Left lobe of liver (tissue), 2 donors: ENCODE results near the gene USB1. TPM values are rescaled to one million over a fixed set of nuclear protein-coding genes. Genes with fewer than 3 reads are reported as not detected.

Experiments used
- ATAC-seq: fragments of 200-7000 bp; cut with Tn5 transposase; one replicate; pipeline ENCODE4 v1.9.1; 2020; ENCODE audit warnings: mild to moderate bottlenecking, moderate library complexity
- DNase-seq: peaks from one replicate; pipeline ENCODE4 v3.0.0-alpha.2; 2020; ENCODE audit warnings: low spot score
- total RNA-seq: library from RNA; stranded (reverse); gene quantifications from one replicate; pipeline ENCODE4 v1.2.1, GENCODE V29; 2021
- donor health status: DM: no; HTN: no; CAD: no; lungs with moderate emphysema.
- donor health status: DM: no; HTN: yes; CAD: no.

USB1 gene, protein sequence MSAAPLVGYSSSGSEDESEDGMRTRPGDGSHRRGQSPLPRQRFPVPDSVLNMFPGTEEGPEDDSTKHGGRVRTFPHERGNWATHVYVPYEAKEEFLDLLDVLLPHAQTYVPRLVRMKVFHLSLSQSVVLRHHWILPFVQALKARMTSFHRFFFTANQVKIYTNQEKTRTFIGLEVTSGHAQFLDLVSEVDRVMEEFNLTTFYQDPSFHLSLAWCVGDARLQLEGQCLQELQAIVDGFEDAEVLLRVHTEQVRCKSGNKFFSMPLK
- total RNA-seq = 28.4 TPM

DNA sequence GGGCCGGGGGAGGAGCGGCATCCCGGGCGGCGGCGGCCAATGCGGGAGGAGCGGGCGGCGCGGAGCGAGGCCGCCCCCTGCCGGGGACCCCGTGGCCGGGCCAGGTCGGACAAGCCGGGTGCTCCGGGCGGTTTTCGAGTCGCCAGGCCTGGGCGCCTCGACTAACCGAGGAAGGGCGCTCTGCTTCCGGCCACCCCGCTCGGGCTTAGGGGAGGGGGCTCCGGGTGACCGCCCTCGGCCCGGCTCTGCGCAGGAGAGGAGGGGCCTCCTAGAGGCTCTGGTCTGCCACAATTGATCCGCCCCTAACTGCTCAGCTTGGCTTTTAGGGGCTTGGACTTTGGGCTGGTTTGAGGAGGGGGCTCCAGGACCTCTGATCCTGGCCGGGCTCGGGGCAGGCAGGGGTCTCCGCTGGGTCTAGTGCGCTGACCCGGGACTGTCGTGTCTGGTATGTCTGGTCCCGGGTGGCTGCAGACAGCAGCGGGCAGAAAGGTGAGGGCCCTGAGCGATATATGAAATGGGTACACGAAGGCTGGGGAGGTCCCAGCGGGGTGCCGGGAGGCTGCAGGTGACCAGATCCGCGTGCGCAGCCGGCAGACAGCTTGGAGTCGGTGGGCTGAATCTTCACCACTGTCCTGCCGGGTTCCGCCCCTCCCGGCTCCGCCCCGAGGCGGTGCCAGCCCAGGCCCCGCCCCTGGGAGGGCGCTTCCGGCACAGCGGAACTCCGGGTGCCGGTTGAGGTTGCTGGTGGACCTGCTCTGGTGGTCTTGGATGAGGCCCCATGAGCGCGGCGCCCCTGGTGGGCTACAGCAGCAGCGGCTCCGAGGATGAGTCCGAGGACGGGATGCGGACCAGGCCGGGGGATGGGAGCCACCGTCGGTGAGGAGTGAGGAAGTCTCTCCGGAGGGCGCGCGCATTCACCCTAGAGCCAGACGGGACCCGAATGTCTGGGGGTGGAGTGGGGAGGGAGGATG, at the start of gene USB1:
TSS of gene USB1 (plus strand) at position 702 of the 971 bp plus-strand sequence. CDS start at position 779, 77 bp downstream.
- DNase-seq = peak; percentile 93
- ATAC-seq = peak; percentile 91

DNA sequence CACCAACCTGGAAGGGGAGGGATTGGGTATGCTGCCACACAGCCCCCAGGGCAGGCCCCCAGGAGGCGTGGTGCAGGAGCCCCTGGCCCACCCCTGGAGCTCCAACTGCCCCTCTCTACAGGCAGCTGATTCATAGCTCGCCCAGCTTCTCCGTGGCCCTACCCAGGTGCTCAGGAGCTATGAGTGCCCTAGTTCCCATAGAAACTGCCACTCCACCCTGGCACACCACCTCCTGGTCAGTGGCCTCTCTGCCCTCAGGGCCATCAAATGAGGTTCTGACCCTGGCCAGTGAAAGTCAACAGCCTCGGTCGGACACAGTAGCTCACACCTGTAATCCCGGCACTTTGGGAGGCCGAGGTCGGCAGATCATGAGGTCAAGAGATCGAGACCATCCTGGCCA, 48.3 kb upstream of the USB1 start:
- peak; percentile 94 for ATAC-seq
- DNase-seq = peak; percentile 68

DNA sequence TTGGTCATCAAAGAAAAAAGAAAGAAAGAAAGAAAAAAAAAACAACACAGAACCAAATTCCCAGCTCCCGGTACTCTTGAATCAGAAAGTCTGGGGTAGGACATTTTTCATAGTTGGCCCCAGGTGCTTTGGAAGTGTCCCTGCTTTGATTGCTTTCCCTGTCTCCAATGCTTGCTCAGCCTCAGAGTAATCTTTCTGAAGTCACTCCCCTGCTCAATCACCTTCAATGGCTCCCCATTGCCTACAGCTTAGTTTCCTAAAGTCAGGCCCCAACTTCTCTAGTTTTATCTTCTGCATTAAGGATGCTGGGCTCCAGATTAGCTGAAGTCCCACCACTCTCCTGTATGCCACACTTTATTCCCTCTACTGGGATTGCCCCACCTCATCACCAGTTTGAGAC, 47.4 kb upstream of the USB1 start:
- ATAC-seq (no peak), DNase-seq (no peak)

DNA sequence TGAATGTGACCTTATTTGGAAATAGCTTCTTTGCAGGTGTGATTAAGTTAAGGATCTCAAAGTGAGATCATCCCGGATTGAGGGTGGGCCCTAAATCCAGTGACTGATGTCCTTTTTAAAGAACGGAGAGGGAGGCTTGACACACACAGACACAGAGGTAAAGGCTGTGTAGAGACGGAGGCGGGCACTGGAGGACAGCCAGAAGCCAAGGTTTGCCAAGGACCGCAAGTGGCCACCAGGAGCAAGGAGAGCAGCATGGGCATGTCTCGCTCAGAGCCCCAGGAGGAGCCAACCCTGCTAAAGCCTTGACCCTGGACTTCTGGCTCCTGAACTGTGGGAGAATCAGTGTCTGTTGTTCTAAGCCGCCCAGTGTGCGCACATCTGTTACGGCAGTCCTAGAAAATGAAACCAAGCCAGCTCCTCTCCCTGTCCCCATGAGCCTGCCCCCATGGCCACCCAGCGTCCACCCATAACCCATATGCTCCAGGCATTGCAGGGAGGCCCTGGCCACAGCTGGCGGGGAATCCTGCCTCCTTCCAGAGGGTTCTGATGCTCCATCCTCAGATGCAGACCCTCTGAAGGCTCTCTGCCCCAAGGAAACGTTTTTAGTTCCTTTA, 45.5 kb upstream of the USB1 start:
- ATAC-seq = peak; percentile 55
- no peak for DNase-seq

DNA sequence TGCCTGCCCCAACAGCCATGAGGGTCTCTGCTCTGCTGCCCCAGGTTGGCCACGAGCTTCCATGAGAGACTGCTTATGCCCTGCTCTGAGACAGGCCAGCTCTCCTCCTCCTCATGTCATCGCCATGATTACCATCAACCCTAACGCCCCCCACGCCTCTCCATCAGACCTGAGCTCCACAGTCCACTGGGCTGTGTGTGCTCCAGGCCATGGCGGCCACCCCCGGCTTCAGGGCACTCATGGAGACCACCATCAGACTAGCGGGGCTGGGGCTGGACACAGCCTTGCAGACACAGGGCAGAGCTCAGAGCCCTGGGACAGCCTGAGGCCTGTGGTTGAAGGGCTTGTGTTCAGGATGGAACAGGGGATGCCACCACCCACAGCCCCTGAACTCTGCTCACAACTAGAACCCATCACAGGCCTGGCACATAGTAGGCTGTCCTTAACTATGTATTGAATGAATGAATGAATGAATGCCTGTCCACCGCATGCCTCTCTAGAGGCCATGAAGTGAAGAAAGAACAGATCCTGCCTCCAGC, 44.9 kb upstream of the USB1 start:
- no peak for DNase-seq
- no peak for ATAC-seq

DNA sequence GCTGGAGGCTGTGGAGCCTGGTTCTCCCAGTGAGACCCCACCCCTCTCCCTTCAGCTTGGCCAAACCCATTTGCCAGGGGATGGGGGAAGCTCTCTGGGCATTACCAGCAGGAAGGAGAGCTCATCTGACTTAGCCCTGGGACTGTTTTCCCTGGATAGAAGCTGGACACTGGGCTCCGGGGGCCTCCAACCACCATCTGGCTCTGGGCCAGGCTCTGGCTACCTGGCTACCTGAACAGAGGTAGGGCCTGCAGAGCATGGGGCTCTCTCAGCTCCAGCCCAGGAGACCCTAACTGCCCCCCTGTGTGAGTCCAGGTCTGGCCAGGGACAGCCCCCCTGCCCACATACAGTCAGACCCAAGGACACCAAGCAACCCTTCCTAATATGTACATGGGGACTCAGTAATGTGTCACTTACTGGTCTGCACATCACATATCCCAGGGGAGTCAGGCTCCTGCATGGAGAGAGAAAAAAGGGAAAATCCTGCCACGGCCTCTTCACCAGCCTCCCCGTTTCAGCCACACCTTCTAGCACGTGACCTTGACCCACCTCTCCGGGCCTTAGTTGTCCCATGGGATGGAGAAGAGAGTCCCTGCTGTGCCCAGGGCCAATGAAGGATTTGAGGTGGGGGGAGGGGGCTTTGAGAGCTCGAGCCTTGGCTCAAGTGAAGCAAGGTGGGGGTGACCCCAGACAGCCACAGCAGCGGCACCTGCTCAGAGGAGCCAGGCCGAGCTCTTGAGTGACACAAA, 44.1 kb upstream of the USB1 start:
- no peak for ATAC-seq

DNA sequence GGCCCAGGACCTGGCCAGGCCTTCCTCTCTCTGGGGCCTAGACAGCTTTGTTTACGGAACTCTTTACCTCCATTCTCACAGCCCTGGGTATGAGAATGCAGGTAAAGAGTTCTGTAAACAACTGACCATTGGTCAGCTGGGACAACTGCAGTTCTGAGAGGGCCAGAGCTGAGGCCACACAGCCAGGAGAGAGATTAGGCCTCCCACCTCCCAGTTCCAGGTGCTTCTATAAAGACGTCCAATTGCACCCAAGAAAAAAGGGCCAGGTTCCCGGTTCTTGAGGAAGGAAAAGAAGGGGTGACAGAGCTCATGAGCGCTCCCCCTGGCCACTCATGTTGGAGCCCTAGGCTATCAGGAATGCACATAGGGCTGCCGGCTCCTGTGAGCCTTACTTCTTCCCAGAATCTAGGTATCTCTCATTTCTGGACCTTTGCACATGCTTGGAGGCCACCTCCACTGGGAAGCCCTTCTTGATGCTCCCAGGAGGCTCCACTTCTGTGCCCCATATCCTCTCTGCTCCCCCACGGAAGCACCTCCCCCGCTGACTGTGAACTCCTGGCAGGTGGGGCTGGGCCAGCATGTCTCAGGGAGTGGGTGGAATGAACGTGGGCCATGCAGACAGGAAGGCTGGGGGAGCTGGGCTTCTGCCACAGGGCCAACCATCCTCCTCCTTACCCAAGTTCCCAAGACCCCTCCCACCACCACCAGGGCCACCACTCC, 43.4 kb upstream of the USB1 start:
- ATAC-seq = no peak
- DNase-seq = no peak

More for the DNA sequence above, 44.1 kb upstream of the USB1 start:
- DNase-seq = no peak

DNA sequence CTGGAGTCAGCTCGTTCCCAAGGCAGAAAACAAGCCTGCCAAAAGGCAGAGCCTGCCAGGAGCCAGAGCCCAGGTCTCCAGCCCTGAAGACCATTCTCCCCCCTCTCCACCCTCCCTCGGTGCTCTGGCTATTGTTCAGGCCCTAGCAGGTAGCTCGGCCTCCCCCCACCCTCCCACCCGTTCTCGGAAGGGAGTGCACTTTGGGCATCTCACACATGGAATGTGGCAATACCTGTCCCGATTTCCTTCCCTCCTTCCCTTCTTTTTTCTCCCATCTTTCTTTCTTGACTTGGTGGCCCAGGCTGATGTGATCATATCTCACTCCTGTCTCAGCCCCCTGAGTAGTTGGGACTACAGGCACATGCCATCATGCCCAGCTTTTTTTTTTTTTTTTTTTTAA, 42.7 kb upstream of the USB1 start:
- DNase-seq (no peak), ATAC-seq (no peak)

DNA sequence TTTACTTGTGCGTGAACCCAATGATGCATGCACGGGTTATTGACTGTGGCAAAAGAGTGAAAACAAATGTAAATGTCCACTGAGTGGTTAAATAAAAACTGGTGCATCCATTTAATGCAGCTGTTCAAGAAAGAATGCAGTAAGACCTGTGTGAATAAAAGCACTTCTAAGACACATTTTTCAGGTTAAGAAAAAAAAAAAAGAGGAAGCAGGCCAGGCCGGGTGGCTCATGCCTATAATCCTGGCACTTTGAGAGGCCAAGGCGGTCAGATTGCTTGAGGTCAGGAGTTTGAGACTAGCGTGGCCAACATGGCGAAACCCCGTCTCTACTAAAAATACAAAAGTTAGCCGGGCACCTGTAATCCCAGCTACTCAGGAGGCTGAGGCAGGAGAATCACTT, 42.1 kb upstream of the USB1 start:
- no peak for ATAC-seq

DNA sequence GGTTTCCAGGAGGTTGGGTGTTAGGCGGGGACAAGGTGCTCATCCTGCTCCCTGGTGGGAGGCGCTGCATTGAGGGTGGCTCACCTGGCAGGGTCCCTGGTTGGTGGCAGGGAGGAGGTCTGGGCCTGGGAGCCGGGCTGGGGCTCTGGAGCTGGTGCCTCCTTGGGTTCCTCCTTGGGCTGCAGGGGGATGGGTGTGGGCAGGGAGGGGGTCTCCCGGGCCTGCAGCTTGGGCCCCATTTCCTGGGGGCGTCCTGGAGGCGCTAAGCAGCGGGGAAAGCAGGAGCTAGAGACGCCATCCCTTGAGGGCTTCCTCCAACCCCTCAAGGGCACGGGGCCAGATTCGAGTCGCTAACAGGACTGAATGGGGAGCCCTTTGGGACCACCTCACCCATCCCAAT, 41.4 kb upstream of the USB1 start:
- DNase-seq (no peak), ATAC-seq (no peak)

More for the DNA sequence above, 42.1 kb upstream of the USB1 start:
- no peak for DNase-seq

DNA sequence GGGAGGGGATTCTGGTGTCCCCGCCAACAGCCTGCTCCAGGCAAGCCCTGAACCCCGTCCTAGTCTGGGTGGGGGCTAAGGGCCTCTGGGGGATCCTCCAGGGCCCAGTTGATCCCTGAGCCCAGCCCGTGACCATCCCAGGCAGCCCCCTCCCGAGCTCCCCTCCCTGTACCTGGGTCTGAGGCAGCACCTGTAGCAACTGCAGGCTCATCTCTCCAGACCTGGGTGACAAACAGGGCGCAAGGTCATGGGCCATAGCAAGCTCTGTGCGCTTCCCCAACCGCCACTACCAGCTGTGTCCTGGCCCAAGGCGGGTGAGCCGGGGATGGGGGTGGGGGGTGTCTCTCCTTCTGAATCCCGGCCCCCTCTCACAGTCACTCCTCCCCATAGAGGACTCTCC, 40.9 kb upstream of the USB1 start:
- no peak for DNase-seq
- ATAC-seq = no peak

DNA sequence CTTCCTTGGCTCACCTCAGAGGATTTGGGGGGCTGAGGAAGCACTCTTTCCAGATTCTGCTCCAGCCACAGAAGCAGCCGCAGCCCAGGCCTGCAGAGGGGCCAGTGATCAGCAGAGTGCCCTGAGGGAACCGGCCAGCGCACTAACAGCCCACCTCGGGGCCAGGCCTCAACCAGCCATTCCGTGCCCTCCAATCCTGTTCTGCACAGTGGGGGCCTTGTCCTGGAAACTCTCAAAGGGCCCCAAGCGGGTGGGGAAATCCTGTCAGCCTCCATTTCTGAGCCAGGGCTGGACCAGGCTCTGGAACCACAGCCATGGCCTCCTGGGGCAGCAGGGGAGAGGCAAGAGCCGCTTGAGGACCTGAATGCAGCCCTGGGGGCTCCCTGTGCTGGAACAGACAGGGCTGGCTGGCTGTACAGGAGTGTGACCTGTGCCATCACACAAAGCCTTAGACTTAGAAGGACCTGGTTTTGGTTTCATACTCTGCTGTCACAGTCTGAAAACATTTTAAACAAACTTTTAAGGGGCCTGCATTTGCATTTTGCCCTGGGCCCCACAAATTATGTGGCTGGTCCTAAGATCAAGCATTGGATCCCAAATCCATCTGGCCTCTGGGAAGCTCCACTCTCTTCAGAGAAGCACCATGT, 40.3 kb upstream of the USB1 start:
- ATAC-seq (no peak), DNase-seq (no peak)

DNA sequence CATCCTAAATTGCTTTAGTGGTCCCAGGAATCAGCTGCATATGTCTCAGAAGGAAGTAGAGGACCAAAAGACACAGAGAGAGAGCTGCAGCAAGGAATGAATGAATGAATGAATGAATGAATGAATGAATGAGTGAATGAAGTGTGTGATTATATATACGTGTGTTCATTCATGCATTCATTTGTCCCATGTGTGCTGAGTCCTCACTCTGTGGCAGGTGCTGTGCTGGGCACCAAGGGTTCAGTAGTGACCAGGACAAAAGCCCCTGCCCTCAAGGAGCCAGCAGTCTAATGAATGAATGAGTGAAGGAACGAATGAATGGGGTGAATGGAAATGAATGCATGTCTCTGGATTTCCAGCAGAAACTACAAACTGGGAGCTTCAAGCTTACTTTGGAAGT, 39.7 kb upstream of the USB1 start:
- DNase-seq = no peak
- no peak for ATAC-seq

DNA sequence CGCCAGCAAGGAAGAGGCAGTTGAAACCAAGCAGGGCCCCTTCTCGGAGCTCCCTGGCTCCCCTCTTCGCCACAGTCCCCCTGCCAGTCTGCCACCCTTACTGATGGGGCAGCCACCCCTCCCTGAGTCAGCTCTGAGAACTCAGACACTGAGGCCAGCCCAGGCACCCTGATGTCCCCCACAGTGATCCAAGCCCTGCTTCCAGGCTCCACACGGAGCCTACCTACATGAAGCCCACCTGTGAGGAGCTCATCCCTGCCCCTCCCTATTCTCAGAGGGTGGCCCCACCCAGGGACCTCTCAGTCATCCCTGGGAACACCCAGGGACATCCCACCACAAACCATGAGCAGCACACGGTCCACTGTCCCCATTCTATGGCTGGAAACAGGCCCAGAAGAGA, 39.2 kb upstream of the USB1 start:
- no peak for ATAC-seq

DNA sequence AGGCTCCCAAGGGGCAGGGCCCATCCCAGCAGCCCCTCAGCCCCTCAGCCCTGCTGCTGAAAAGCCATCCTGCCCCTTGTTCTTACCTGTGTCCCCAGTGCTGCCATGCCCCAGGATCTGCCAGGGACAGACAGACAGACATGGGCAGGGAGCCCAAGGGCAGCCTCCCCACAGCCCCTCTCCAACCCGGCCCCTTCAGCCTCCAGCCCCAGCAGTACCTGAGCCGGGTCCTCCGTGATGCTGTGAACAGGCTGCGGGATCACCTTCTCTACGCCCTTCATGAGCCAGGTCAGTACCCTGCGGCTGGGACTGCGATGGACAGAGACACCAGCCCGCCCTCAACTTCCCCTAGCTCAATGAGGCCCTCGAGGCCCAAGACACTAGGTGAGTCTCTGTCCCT, 38.5 kb upstream of the USB1 start:
- DNase-seq = no peak
- no peak for ATAC-seq

More for the DNA sequence above, 39.2 kb upstream of the USB1 start:
- no peak for DNase-seq

DNA sequence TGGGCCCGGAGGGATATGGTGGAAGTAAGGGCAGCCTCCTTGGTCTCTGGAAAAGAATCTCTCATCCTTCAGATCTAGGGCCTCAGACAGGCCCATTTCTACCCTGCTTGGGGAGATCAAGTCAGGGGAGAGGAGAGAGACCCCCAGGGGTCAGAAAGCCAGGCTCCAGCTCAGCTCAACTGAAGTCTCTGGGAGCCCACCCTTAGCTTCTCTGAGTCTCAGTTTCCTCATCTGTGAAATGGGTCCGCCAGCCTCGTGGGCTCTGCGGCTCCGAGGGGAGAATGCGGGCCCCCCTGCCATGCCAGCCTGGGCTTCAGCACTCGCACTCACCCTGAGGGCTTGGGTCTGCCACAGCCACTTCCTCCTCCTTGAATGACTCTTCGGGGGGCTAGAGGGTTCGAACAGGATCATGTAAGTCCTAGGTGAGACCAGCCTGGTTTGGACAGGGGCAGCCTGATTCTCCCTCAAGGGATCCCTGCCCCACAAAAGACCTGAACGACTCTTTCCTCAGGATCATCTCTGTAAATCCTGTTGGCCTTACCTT, 37.0 kb upstream of the USB1 start:
- DNase-seq (no peak), ATAC-seq (no peak)

DNA sequence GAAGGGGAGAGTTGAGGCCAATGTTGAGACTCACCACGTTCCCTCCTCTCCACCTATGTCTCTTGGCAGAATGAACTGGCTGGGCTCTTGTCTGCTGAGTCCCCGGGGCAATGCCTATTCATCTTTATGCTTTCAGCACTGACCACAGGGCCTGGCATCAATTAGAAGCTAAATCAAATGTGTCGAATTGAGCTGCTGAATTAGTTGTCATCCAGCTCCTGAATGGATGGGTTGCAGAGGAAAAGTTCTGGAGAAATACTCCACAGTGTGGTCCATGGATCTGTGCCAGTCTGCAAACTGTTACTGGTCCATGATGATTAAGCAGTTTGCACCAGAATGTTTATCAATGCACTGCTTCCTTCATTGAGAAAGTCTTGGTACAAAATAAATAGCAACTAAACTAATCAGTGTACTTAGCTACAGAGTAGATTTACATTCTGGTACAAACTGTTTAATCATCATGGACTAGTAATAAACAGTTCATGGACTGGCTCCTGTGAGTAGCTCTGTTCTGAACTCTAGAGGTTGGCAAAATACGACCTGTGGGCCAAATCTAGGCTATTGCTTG, 34.9 kb upstream of the USB1 start:
- ATAC-seq (no peak), DNase-seq (no peak)

DNA sequence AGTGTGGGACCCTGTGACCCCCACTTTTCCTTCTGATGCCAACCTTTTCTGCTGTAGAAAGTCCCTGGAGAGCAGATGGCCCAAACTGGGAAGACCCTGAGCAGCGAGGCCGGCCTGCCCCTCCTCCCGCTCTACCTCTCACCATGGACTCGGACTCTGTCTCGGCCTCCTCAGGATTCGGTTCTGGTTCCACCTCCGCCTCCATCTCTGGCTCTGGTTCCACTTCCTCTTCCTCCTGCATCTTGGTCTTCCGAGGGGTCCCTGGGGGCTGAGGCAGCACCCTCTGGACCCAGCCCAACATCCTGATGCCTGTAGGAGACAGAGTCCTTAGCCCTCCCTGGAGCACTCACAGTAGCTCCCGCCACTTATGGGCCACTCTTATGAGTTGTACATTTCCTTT, 34.2 kb upstream of the USB1 start:
- DNase-seq = no peak
- ATAC-seq = no peak

DNA sequence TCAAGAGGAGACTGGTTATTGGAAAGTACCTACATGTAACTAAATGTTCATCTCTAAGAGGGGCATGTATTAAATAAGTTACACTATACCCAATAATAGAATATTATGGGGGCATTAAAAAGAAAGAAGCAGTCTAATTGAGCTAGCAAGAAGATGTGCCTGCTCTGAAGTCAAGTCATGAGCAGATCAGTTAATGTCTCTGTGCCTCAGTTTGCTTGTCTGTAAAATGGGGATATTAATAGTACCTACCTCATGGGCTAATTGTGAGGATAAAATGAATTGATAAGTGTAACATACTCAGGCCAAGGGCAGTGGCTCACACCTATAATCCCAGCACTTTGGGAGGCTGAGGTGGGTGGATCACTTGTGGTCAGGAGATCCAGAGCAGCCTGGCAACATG, 33.3 kb upstream of the USB1 start:
- DNase-seq = no peak

More for the DNA sequence above, 33.3 kb upstream of the USB1 start:
- no peak for ATAC-seq
